Testis (tissue), 2 donors: Measurements from ENCODE around the gene PPA1.

ENCODE experiments used
- POLR2A ChIP-seq: fragments of 450-650 bp; IDR thresholded peaks from one replicate; pipeline ENCODE4 v1.6.1; 2017; ENCODE audit warnings: antibody characterized with exemption, mild to moderate bottlenecking, moderate library complexity
- TF ChIP-seq, protein P1 (sequence below), 3 experiments: fragments of 450-650 bp in 2 of 3; fragments of 200-600 bp in 1 of 3; sonication (generic) in 1 of 3; IDR thresholded peaks; one replicate each; pipeline ENCODE4 v1.5.1; 2016 to 2019; ENCODE audit warnings: antibody characterized with exemption in 3 of 3, mild to moderate bottlenecking in 2 of 3, moderate library complexity in 1 of 3

DNA sequence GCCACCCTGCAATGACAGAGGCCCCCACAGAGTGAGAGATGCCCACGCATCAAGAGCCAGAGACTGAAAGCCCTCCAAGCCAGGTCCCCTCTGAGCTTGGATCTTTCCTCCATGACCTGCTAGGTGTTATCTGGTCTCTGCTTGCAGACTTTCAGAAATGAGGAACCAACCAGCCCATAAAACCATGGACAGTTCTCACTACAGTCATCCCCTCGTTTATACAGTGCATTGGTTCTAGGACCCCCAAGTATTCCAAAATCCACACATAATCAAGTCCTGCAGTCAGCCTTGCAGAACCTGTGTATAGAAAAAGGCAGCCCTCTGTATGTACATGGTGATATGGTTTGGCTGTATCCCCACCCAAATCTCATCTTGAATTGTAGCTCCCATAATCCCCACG is 27.5 kb upstream of the PPA1 start:
- TF ChIP-seq, protein P1, sequence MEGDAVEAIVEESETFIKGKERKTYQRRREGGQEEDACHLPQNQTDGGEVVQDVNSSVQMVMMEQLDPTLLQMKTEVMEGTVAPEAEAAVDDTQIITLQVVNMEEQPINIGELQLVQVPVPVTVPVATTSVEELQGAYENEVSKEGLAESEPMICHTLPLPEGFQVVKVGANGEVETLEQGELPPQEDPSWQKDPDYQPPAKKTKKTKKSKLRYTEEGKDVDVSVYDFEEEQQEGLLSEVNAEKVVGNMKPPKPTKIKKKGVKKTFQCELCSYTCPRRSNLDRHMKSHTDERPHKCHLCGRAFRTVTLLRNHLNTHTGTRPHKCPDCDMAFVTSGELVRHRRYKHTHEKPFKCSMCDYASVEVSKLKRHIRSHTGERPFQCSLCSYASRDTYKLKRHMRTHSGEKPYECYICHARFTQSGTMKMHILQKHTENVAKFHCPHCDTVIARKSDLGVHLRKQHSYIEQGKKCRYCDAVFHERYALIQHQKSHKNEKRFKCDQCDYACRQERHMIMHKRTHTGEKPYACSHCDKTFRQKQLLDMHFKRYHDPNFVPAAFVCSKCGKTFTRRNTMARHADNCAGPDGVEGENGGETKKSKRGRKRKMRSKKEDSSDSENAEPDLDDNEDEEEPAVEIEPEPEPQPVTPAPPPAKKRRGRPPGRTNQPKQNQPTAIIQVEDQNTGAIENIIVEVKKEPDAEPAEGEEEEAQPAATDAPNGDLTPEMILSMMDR (IDR thresholded peaks at IDR 0.05) = no peak
- no peak for TF ChIP-seq POLR2A
